BE2C (cell line): ENCODE results near the gene AKAP13.

Experiments used
- DNase-seq: peaks from one replicate; pipeline ENCODE4 v3.0.0-alpha.2; 2020
- H3K27me3 ChIP-seq: fragments of 250-450 bp; sonication (Bioruptor Pico); 2 replicates; pipeline ENCODE4 v1.5.1; 2020; ENCODE audit warnings: mild to moderate bottlenecking
- H3K36me3 ChIP-seq: fragments of 250-450 bp; sonication (Bioruptor Pico); 2 replicates; pipeline ENCODE4 v1.5.1; 2020; ENCODE audit warnings: mild to moderate bottlenecking
- H3K4me1 ChIP-seq: fragments of 250-450 bp; sonication (Bioruptor Pico); 2 replicates; pipeline ENCODE4 v1.5.1; 2020
- H3K4me3 ChIP-seq: 2 replicates; pipeline ENCODE4 v1.5.1; 2011; ENCODE audit warnings: low read depth, low read length
- H3K9me3 ChIP-seq: fragments of 250-450 bp; sonication (Bioruptor Pico); 2 replicates; pipeline ENCODE4 v1.5.1; 2020
- CTCF ChIP-seq: IDR thresholded peaks from 2 replicates; pipeline ENCODE4 v1.5.1; 2012; ENCODE audit warnings: mild to moderate bottlenecking, low read depth, low read length

AKAP13 gene

DNA sequence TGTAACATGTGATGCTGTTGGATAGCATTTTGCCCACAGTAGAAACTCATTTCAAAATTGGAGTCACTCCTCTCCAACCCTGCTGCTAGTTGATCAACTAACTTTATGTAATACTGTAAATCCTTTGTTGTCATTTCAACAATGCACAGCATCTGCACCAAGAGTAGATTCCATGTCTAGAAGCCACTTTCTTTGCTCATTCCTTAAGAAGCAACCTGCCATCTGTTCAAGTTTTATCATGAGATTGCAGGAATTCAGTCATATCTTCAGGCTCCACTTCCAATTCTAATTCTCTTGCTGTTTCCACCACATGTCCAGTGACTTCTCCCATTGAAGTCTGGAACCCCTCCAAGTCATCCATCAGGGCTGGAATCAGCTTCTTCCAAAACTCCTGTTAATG, 42.9 kb downstream of the AKAP13 start:
- no peaks in the 10 kb centered on the region for H3K9me3 ChIP-seq
- no peaks in the 10 kb centered on the region for H3K27me3 ChIP-seq
- no peak overlapping the region for H3K4me3 ChIP-seq
- H3K4me1 ChIP-seq = peaks cover 2% of the 10 kb centered on the region
- DNase-seq = no peak
- H3K36me3 ChIP-seq = no peaks in the 10 kb centered on the region
- no peak for TF ChIP-seq CTCF

DNA sequence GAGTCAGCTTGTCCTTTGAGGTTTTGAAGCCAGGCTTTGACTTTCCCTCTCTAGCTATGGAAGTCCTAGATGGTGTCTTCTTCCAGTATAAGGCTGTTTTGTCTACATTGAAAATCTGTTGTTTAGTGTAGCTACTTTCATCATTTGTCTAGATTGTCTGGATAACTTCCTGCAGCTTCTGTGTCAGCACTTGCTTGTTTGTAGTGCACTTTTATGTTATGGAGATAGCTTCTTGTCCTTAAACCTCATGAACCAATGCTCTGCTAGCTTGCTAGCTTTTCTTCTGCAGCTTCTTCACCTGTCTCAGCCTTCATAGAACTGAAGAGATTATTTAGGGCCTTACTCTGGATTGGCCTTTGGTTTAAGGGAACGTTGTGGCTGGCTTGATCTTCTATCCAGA, 43.8 kb downstream of the AKAP13 start:
- no peak for DNase-seq
- TF ChIP-seq CTCF = no peak
- Histone ChIP-seq H3K4me1 (no peaks in the 10 kb centered on the region; the same call in 1 of the 2 replicates), H3K27me3 (no peaks in the 10 kb centered on the region), H3K4me3 (no peak overlapping the region), H3K9me3 (no peaks in the 10 kb centered on the region), H3K36me3 (no peaks in the 10 kb centered on the region)

DNA sequence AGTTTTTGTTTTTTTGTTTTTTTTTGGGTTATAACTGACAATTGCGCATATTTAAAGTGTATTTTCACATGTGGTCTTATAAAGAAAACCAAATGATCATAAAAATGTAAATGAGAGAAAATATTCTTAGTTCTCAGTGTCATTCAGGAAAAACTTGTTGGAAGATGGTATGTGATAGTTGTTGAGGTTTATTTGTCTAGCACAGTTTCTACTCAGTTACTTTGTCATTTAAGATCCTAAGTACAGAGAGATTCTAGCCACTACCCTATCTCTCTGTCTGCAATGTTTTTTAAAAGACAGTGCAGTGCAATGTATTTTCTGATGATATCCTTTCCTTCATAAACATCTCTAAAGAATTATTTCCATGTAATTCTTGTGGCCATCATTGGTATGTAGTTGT, 46.1 kb downstream of the AKAP13 start:
- H3K27me3 ChIP-seq = no peaks in the 10 kb centered on the region
- no peak for DNase-seq
- H3K4me3 ChIP-seq = no peak overlapping the region
- no peaks in the 10 kb centered on the region for H3K9me3 ChIP-seq
- TF ChIP-seq CTCF = no peak
- H3K4me1 ChIP-seq = peaks cover 6% of the 10 kb centered on the region; the same call in 1 of the 2 replicates
- no peaks in the 10 kb centered on the region for H3K36me3 ChIP-seq

DNA sequence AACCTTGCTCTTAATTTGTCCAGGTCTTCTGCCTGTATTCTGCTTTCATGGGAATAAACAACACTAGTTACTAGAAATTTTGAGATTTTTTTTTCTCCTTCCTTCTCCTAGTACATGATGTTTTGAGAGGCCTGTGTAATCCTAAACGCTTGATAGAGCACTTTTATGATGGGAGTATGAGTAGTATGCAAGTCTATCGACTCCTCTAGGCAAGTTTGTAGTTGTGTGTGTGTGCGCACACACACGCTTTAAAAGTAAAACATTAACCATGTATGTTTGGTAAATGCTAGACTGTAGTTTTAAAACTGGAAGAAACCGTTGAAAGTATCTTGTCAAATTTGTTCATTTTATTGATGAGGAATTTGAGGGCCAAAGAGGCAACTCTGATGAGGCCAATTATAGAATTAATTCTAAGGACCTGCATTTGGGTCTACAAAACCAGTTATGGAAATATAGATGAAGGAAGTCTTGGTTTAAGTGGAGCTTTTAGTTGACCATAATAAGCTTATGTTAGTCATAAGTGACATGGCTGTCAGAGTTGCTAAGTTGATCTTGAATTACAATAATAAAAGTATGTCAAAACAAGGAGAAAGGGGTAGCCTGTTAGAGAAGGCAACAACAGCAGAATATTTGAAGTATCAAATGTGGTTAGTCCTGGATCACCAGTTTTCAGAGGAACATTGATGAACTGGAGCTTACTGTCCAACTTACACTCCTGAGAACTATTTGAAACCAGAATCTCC, 47.1 kb downstream of the AKAP13 start:
- Histone ChIP-seq H3K4me3 (no peak overlapping the region), H3K27me3 (no peaks in the 10 kb centered on the region), H3K36me3 (no peaks in the 10 kb centered on the region), H3K9me3 (no peaks in the 10 kb centered on the region), H3K4me1 (peaks cover 6% of the 10 kb centered on the region; the same call in 1 of the 2 replicates)
- TF ChIP-seq CTCF = no peak
- DNase-seq = no peak

GRCh38 chr15:85429522-85429921, 49.1 kb downstream of the AKAP13 start:
- no peak for TF ChIP-seq CTCF
- Histone ChIP-seq H3K9me3 (peaks cover 4% of the 10 kb centered on the region), H3K4me1 (peaks cover 6% of the 10 kb centered on the region; the same call in 1 of the 2 replicates), H3K36me3 (no peaks in the 10 kb centered on the region), H3K27me3 (no peaks in the 10 kb centered on the region), H3K4me3 (no peak overlapping the region)
- no peak for DNase-seq

DNA sequence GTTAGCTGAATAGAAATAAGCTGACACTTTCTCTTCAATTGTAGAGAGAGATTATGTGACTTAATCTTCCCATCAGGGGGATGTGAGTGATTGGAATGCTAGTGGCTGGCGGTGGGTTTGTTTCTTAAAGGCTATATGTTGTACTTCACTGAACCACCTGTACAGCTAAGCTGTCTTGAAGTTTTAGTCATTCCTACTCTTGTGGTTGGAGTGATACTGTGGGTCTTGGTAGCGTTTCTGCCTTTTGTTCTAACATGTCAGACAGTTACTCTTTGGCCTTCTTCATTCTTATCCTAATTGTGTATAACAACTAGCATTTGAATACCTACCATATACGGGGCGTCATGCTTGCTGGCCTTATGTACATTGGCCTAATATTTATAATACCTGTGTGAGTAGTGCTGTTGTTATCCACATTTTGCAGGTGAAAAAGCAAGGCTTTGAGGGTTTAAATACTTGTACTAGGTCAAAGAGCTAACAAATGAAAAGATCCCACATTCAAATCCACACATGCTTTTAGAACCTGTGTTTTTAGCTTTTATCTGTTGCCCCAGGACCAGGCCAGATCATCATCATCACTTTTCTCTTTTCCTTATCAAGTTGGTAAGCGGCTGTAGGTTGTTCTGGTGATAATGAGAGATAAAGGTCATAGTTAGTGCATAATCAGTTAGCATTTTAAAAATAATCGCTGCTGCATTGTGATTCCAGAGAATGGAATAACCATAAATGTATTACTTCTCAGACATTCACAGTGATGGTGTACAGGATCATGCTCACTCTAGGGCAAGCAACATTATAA, 50.2 kb downstream of the AKAP13 start:
- Histone ChIP-seq H3K36me3 (no peaks in the 10 kb centered on the region), H3K4me1 (peaks cover 6% of the 10 kb centered on the region; the same call in 1 of the 2 replicates), H3K9me3 (peaks cover 4% of the 10 kb centered on the region), H3K4me3 (no peak overlapping the region), H3K27me3 (no peaks in the 10 kb centered on the region)
- TF ChIP-seq CTCF = no peak
- DNase-seq = no peak
